Renal cortical epithelial cell (primary cell): ENCODE results near the gene GRM1. TPM values are rescaled to one million over a fixed set of nuclear protein-coding genes. Genes with fewer than 3 reads are reported as not detected.

Experiments used
- DNase-seq: peaks from one replicate; pipeline ENCODE4 v3.0.0-alpha.2; 2011; ENCODE audit warnings: low read depth
- total RNA-seq: library from RNA; depleted of rRNA; stranded (reverse); fragments of >200 nt; gene quantifications from 2 replicates; pipeline ENCODE4 v1.2.3, GENCODE V29; 2014

GRM1 gene
- total RNA-seq, 1 donor from 2014 or later = 0.10 TPM

DNA sequence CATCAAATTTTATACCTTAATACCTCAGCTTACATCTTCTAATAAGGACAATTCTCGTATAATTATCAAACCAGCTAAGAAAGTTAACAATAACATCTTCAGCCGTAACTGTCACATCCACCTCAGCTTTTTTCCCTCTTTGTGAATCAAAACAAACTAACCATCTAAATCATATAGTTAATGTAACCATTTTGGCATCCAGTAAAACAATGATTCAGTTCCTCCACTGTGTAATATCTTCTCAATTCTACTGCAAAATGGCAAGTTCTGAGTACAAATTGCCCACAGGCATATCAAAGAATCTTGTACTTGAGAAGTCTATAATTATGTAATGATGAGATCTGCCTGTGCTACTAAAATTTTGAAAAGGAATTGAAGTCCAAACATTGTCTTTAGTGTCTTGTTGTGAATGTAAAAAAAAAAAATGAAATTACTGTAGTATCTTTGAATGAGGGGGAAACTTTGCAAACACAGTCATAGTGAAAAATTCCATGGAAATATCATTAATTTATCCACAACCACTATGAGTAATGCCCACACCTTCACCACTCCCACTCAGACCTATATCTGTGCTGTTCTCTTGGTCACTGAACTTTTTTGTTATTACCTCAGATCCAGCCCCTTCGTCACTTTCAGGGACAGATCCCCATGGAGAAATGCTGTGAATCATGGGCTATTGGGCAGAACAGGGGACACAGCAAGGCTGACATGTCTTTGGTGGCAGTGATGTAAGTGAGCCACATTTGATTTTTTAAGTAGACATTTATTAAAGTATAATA is 336.1 kb downstream of the GRM1 start:
- DNase-seq = no peak

DNA sequence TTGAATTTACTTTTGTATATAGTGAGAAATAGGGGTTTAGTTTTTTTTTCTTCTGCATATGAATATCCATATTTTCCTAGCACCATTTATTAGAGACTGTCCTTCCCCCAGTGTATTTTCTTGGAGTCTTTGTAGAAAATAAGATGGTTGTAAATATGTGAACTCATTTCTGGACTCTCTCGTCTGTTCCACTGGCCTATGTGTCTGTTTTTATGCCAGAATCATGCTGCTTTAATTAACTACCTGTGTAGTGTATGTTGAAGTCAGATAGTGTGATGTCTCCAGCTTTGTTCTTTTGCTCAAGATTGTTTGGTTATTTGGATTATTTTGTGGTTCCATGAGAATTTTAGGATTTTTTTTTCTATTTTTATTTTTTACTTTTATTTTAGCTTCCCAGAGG is 338.2 kb downstream of the GRM1 start:
- no peak for DNase-seq

DNA sequence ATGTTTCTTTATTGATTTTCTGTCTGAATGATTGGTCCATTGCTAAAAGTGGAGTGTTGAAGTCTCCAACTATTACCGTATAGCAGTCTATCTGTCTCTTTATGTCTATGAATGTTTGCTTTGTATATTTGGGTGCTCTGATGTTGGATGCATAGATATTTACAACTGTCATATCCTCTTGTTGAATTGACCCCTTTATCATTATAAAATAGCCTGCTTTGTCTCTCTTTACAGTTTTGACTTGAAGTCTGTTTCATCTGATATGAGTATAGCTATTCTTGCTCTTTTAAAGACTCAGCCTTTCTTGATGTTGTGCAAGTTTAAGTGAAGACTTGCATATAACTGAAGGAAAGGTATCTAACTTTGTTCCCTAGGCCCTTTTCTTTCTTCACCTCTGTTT is 341.0 kb downstream of the GRM1 start:
- DNase-seq = no peak

DNA sequence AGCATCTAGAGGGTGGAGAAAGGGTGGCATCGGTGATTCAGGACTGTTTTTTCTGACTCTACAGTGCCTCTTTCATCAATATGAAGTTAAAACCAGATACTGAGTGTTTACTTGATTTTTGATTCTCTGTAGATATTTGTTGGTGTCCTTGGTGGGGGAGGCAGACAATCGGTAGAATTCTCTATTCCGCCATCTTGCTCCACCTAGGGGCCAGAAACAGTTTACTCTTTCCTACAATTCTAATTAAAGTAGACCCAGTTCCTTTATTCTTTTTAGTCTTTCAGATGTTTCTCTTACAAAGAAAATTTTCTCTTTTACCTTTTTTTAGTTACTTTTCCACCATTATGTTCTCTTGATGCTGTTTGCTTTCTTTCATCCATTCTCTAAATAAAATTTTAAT is 352.6 kb downstream of the GRM1 start:
- DNase-seq = no peak

DNA sequence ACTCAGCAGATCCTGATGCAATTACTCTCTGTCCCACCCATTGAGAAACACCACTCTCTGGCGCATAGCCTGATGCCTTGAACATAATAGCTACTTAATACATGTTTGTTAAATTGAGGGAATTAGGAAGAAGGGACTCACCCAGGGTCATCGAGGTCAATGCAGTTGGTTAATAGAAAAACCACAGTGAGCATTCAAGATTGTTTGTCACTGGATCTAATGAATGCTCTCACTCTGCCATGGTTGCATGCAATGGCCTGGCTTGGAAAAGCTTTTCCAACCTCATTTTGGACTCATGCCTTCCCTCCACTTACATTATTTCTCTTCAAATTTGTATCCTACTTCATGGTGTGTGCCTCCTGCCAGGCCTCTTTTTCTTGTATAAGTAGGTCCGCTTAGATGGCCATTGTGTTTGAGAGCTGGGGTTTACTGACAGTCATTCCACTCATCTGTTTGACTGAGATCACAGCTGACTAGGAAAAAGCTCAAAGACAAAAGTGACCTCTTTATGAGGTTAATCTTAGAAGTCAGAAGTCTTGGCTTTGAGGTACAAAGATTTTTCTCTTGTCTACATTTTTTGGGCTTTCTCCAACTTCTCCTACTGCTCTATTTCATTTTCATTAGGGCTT is 360.0 kb downstream of the GRM1 start:
- DNase-seq = peak; percentile 40

DNA sequence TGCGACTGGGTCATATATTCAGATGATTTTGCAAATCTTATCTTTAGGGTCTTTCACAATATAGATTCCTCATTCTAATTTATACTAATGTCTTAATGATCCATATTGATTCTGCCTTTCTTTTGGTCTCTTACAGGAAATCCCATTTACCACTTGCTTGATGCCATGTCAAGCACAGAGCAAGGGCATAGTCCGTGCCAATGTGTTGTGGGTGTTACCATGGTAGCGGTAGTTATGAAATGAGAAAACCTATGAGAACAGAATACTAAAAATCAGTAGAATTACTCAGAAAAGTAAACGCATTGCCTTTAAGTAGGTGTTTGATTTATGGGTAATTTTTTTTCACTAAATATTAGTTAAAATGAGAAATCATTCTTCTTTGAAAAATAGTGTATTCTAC is 360.9 kb downstream of the GRM1 start:
- DNase-seq = no peak

DNA sequence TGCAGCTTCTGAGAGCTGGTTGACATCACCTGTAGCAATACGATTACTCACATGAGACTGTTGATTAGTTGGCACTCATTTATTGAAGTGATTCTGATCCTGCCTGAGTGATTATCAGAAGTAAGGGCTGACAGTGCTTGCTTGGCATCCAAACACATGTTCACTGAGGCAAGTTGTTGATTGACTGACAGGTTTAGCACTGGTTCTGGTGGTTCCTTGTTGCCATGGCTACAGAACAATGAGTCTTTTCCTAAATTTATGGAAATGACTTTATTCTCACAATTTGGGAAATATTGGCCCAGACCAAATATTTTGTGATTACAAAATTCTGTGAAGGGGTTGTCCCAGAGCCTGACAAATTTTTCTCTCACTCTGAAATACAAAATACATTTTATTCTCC is 368.8 kb downstream of the GRM1 start:
- DNase-seq = no peak

DNA sequence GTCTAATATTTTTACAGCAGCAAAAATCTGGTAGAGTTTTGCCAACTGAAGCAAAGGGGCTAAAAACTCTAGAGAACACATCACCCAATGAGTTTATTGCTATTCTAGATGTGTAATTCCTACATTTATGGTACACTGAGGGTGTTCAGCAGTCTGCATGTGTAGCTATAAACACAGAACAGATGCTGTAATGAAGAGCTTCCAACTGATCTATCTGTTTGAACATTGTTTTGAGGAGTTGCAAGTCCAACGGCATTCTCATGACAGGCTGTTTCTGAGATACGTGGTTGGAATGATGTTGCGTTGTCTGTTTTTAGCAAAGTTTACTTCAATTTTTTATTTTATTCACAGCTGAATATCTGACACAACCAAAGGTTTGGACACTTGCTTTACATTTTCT is 373.6 kb downstream of the GRM1 start:
- DNase-seq = no peak

DNA sequence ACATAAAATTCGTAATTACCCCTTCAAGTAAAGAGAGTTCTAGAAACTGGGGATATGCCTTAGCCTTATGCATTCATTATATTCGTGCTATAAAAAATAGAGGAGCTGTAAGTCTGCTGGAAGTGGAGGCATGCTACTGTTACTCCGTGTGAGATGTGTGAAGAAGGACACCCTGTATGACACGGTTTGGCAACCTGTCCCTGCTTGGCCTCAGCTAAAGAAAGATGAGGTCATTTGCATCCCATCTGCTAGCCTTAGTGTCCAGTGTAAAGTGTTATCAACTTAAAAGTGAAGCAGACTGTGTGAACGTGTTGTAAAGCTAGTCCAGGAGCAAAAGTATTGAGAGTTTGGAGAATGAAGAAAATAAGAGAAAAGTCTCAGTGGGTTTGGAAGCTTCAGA is 379.7 kb downstream of the GRM1 start:
- DNase-seq = no peak

DNA sequence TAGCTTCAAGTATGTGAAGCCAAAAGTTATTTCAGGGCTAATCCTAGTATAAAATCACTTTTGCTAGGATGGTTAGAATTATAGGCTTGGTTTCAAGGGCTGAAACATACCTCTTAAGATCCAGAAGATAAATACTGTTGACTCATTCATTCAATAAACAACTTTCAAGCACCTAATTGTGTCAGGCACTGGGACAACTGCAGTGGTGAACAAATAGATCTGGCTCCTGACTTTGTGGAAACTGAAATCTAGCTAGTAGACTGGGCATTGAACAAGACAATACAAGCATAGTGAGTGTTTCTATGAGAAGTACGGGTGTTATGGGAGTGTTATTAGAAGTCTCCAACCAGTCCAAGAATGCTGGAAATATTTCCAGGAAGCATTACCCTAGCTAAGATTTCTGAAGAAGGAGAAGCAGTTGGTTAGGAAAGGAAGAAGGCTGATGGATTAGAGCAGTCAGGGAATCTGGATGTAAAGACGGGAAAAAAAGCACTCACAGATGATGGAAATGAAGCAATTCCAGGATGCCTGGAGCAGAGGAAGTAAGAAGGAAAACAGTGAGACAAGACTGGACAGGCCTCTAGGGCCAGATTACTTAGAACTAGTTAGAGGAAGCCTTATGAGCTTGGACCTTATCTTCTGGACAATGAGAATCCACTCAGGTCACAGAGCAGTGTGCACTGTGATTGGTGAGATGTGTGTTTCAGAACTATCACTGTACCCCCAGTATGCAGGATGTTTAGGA is 382.2 kb downstream of the GRM1 start:
- peak; percentile 13 for DNase-seq

DNA sequence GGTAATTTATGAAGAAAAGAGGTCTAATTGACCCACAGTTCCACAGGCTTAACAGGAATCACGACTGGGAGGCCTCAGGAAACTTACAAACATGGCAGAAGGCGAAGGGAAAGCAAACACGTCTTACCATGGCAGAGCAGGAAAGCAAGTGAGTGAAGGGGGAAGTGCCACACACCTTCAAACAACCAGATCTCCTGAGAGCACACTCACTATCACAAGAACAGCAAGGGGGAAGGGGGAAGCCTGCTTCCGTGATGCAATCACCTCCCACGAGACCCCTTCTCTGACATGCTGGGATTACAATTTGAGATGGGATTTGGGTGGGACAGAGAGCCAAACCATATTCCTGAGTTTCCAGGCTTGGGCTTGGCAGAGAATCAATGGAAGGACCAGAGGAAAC is 390.7 kb downstream of the GRM1 start:
- no peak for DNase-seq

DNA sequence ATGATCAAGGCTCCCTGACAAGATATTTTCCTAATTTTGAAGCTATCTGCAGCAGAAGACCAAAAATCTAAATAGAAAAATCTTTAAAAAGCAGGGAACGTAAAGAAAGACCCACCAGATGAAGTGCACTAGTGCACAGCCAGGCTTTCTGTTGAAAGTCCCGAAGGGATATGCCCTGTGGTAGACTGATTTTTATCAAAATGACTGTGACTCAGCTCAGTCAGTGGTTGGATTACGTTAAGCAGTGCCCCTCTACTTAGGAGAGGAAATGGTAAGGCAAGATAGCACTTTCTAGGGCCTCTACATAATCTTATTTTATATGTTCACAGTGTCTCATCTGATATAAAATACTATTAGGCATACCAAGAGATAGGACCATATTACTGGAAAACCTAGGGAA is 391.4 kb downstream of the GRM1 start:
- DNase-seq = no peak

DNA sequence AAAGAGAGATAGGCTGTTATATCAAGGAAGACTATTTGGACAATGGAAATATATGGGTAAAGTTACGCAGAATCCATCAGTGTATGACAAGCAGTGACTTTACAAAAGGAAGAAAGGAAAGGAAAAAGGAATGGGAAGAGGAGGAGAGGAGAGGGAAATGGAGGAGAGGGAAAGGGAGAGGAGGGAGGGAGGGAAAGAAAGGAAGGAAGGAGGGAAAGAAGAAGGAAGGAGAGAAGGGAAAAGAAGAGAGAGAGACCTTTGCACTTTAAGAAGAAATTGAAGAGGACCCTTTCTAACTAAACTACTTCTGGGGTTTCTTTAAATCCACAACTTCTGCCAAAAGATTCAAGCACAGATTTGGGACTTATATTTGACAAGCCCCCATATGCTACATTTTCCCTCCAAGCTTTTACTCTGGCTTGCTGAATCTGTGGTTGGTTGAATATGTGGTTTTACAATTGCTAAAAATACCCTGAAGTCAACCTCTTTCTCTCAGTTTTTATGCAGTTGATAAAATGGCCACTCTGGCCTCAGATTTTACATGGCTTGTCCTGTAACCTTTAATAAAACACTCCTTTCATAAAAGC is 394.0 kb downstream of the GRM1 start:
- no peak for DNase-seq

DNA sequence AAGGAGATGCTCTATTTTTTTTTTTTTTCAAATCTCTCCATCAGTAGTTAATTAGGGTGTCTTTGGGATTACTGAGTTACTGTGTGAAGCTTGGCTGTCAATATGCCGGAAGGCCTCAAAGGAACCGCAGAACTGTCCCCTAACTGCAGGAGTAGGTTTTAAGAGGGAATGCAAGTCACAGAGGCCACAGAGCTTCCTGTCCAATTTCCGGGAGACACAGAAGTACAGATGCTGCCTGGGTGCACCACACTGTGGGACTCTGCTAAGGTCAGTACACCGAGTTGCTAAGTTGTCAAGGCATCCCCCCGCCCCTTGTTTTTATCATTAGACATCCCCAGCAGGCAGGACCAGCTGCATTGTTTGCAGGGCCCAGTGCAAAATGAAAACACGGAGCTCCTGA is 394.6 kb downstream of the GRM1 start:
- DNase-seq = no peak

DNA sequence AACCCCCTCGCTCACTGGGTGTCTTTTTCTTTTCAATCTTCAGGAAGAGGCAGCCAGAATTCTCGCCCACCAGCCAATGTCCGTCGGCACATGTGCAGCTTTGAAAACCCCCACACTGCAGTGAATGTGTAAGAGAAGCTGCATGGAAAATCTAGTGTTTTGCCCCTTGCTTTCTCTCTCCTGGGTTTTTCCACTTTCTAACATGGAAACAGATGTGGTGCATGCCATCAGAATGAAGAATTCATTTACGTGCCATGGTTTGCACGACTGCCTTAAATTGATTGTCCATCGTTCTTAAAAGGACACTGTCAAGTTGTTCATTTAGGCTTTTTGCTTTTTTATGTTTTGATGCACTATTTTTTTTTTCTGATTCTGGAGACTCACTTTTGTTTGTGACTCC is 397.7 kb downstream of the GRM1 start:
- DNase-seq = no peak

DNA sequence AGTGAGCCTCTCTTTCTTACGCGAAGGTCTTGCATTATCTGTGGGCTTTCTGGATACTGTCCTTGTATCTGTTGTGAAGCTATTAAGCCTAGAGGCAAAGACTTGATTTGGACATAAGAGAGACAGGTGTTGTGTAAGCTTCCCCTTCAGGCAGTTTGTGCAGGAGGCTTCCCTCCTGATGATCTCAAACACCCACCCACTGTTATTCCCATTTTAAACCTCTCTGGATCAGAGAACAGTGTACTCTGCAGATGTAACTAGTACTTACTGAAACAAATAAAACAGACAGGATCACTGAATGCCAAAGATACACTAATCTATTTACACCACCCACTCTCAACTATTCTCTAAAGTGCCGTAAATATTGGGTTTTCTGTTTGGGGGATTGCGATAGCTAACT is 401.0 kb downstream of the GRM1 start:
- DNase-seq = no peak

DNA sequence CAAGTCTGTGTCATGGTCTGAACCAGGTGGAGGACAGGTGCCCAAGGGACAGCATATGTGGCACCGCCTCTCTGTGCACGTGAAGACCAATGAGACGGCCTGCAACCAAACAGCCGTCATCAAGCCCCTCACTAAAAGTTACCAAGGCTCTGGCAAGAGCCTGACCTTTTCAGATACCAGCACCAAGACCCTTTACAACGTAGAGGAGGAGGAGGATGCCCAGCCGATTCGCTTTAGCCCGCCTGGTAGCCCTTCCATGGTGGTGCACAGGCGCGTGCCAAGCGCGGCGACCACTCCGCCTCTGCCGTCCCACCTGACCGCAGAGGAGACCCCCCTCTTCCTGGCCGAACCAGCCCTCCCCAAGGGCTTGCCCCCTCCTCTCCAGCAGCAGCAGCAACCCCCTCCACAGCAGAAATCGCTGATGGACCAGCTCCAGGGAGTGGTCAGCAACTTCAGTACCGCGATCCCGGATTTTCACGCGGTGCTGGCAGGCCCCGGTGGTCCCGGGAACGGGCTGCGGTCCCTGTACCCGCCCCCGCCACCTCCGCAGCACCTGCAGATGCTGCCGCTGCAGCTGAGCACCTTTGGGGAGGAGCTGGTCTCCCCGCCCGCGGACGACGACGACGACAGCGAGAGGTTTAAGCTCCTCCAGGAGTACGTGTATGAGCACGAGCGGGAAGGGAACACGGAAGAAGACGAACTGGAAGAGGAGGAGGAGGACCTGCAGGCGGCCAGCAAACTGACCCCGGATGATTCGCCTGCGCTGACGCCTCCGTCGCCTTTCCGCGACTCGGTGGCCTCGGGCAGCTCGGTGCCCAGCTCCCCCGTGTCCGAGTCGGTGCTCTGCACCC is 405.2 kb downstream of the GRM1 start:
- peak; percentile 10 for DNase-seq

DNA sequence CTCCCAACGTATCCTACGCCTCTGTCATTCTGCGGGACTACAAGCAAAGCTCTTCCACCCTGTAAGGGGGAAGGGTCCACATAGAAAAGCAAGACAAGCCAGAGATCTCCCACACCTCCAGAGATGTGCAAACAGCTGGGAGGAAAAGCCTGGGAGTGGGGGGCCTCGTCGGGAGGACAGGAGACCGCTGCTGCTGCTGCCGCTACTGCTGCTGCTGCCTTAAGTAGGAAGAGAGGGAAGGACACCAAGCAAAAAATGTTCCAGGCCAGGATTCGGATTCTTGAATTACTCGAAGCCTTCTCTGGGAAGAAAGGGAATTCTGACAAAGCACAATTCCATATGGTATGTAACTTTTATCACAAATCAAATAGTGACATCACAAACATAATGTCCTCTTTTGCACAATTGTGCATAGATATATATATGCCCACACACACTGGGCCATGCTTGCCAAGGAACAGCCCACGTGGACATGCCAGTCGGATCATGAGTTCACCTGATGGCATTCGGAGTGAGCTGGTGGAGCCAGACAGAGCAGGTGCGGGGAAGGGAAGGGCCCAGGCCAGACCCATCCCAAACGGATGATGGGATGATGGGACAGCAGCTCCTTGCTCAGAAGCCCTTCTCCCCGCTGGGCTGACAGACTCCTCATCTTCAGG is 406.0 kb downstream of the GRM1 start:
- DNase-seq = no peak

DNA sequence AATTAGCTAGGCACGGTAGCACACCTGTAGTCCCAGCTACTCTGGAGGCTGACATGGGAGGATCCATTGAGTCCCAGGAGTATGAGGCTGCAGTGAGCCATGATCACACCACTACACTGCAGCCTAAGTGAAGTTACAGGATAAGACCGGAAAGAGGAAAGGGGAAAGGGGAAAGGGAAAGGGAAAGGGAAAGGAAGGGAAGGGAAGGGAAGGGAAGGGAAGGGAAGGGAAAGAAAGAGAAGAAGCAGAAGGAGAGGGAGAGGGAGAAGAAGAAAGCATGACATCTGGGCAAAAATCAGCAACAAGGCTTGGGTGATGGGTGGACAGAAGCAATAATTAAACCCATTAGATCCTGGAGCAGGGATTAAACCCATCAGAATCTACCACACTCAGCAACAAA is 413.0 kb downstream of the GRM1 start:
- DNase-seq = no peak

DNA sequence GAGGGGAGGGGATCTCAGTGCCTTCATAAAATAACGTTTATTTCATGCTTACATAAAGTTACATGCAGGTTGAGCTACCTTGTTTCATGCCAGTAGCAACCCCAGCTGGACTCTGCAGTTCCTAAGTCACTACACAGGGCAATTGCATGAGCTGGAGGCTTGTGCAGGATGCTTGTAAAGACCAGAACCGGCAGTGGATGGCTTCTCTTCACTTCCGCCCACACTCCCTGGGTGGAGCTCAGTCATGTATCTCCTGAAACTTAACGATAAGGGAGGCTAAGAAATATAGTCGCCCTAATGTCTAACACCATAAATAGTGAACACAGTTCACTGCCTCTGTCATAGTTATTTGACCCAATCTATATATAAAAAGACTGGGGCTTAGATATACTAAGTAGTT is 415.3 kb downstream of the GRM1 start:
- no peak for DNase-seq

DNA sequence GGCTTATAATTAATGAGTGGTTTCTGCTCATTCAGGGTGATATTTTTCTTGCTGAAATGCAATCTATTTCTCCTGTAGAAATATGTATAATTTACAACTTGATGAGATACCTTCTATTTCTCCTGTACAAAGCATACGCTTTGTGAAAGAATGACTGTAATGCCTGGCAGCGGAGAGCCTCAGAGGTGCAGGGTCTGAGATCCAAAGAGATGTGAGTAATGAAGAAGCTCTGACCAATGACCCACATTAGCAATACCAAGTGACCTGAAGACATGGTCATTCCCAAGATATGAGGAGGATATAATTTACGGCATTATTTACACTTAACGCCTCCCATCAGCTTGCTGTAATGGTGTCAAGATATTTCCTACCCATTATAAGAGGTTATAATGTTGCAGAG is 416.4 kb downstream of the GRM1 start:
- DNase-seq = no peak
